Measurements from ENCODE around the gene GPR143. TPM values are rescaled to one million over a fixed set of nuclear protein-coding genes. Genes with fewer than 3 reads are reported as not detected.

Gene GPR143
- total RNA-seq, 2 experiments from 2014 or later: not detected

DNA sequence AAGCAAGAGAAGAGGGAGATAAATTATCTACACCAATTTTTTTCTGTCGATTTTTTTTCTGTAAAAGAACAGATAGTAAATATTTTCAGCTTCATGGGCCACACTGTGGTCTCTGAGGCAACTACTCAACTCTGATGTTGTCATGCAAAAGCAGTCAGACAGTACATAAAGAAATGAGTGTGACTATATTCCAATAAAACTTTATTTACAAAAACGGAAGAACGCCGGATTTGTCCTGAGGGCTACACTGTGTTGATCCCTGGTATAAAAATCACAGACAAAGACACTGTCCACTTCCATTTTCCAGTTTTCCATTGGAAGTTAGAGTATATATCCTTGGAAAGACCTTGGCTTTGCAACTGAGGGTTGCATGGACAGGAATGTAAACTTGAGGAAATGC, 18.0 kb downstream of the GPR143 start:
- POLR2A ChIA-PET: no interaction called here
- Histone ChIP-seq H3K9me2 (ENCODE audit: insufficient read depth, low read length) (no peaks in the 10 kb centered on the region), H4K20me1 (ENCODE audit: insufficient read depth, low read length) (no peaks in the 10 kb centered on the region), H3K79me2 (ENCODE audit: insufficient read depth, low read depth, low read length) (no peaks in the 10 kb centered on the region), H3K9me3 (ENCODE audit: low read length) (no peaks in the 10 kb centered on the region), H3K27ac (ENCODE audit: low read depth, low read length, poor library complexity, severe bottlenecking) (no peak overlapping the region), H3K4me3 (ENCODE audit: low read depth, low read length, poor library complexity, severe bottlenecking) (no peak overlapping the region), H3K4me2 (ENCODE audit: low read length) (no peak overlapping the region), H3K4me1 (ENCODE audit: insufficient read depth, low read length, poor library complexity, severe bottlenecking) (peaks cover 6% of the 10 kb centered on the region), H2AFZ (ENCODE audit: low read length) (no peak overlapping the region), H3K36me3 (ENCODE audit: insufficient read depth, low read length) (no peaks in the 10 kb centered on the region)
- BruUV-seq (replicated peaks): no TSS peak
- intact Hi-C loops (cut with micrococcal nuclease; ENCODE audit: unreplicated experiment): no loop called here
- no peak for DNase-seq (ENCODE audit: low spot score)
- CTCF ChIA-PET (ENCODE audit: unreplicated experiment): no interaction called here
- TF ChIP-seq, protein P1, sequence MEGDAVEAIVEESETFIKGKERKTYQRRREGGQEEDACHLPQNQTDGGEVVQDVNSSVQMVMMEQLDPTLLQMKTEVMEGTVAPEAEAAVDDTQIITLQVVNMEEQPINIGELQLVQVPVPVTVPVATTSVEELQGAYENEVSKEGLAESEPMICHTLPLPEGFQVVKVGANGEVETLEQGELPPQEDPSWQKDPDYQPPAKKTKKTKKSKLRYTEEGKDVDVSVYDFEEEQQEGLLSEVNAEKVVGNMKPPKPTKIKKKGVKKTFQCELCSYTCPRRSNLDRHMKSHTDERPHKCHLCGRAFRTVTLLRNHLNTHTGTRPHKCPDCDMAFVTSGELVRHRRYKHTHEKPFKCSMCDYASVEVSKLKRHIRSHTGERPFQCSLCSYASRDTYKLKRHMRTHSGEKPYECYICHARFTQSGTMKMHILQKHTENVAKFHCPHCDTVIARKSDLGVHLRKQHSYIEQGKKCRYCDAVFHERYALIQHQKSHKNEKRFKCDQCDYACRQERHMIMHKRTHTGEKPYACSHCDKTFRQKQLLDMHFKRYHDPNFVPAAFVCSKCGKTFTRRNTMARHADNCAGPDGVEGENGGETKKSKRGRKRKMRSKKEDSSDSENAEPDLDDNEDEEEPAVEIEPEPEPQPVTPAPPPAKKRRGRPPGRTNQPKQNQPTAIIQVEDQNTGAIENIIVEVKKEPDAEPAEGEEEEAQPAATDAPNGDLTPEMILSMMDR (conservative IDR thresholded peaks at IDR 0.05; ENCODE audit: low read length): no peak
- TF ChIP-seq EZH2phosphoT487 (IDR thresholded peaks at IDR 0.05; ENCODE audit: borderline replicate concordance, low read depth, low read length): no peak

DNA sequence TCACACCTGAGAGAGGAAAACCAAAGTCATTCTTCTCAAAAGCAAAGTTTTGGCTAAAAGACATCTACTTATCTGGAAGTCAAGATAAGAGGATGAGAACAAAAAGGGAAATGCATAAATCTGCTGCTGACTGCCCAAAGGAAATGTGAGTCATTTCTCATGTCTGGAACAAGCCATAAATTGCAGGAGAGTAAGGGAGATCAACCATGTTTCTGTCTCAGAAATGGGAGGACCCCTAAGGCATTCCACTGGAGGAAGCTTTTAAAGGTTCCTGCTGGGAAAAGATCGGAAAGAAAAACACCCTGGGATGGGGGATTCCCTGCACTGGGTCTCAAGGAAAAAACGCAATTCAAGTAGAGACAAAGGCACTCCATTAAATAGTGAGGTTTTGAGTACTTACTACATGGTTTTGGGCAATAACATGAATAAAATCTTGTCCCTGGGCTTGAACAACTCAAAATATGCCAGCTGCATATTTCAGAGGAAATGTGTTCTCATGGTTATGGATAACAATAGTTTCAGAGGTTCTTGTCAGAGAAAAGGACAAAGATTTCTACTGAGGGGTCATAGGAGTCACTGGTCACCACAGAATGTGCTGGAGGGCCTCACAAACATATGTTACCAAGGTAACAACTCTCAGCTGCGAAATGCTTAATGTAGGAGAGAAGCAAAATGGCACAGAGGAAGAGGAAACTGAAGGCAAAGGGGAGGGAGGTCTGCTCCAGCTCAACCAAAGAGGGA, 19.3 kb downstream of the GPR143 start:
- ChIA-PET POLR2A (interaction anchor here (0.5 to 0.7 kb wide), 2 partner anchors 236 to 657 kb away, joined by 4 to 7 read pairs; no protein-coding TSS in a partner anchor), CTCF (ENCODE audit: unreplicated experiment) (no interaction called here)
- no peak overlapping the region for H3K27ac ChIP-seq (ENCODE audit: low read depth, low read length, poor library complexity, severe bottlenecking)
- BruUV-seq (replicated peaks): no TSS peak
- H3K4me1 ChIP-seq (ENCODE audit: insufficient read depth, low read length, poor library complexity, severe bottlenecking): peaks cover 6% of the 10 kb centered on the region
- H3K4me2 ChIP-seq (ENCODE audit: low read length): no peak overlapping the region
- no peaks in the 10 kb centered on the region for H3K9me3 ChIP-seq (ENCODE audit: low read length)
- H3K9me2 ChIP-seq (ENCODE audit: insufficient read depth, low read length): no peaks in the 10 kb centered on the region
- TF ChIP-seq, protein P1 (conservative IDR thresholded peaks at IDR 0.05; ENCODE audit: low read length): no peak
- no peak for TF ChIP-seq EZH2phosphoT487 (IDR thresholded peaks at IDR 0.05; ENCODE audit: borderline replicate concordance, low read depth, low read length)
- no peaks in the 10 kb centered on the region for H3K79me2 ChIP-seq (ENCODE audit: insufficient read depth, low read depth, low read length)
- no peaks in the 10 kb centered on the region for H4K20me1 ChIP-seq (ENCODE audit: insufficient read depth, low read length)
- H2AFZ ChIP-seq (ENCODE audit: low read length): no peak overlapping the region; the same call in 1 of the 2 replicates
- intact Hi-C loops (cut with micrococcal nuclease; ENCODE audit: unreplicated experiment): no loop called here
- no peak for DNase-seq (ENCODE audit: low spot score)
- no peaks in the 10 kb centered on the region for H3K36me3 ChIP-seq (ENCODE audit: insufficient read depth, low read length)
- H3K4me3 ChIP-seq (ENCODE audit: low read depth, low read length, poor library complexity, severe bottlenecking): no peak overlapping the region

DNA sequence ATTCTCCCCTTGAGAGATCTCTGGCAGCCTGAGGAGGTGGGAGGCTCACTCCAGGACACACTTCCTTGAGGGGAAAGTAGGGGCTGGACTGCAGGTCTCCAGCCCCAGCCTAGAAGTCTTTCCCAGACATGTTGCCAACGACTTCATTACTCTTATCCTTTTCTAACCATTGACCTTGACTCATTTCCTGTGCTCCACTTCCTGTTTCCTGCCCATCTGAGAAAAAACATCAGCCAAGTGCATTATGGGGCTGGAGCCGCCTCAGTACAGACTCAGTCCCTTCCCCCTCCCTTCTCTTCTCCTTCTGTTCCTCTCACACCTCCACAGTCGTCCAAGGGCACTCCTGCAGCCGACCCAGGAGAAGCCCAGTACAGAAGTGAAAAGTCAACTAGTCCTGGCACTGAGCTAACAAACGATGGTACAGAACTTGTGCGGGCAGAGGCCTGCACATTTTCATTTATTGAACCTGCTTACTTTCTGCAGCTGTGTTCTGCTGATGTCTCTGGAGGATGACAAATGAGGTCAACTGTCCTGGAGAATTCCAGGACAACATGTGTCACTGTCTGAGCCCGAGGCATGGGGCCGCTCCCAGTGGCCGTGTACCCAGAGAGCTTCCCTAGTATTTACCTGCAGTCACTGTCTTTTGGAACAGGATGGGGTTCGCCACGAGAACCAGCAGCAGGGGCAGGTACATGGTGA, 20.1 kb downstream of the GPR143 start:
- intact Hi-C loops (cut with micrococcal nuclease; ENCODE audit: unreplicated experiment): no loop called here
- no TSS peak for BruUV-seq (replicated peaks)

More for the DNA sequence above, 20.1 kb downstream of the GPR143 start:
- Histone ChIP-seq H3K4me3 (ENCODE audit: low read depth, low read length, poor library complexity, severe bottlenecking) (no peak overlapping the region), H3K4me1 (ENCODE audit: insufficient read depth, low read length, poor library complexity, severe bottlenecking) (peaks cover 6% of the 10 kb centered on the region), H2AFZ (ENCODE audit: low read length) (peak overlapping the region; percentile 94; the same call in 1 of the 2 replicates), H3K9me2 (ENCODE audit: insufficient read depth, low read length) (no peaks in the 10 kb centered on the region), H3K4me2 (ENCODE audit: low read length) (no peak overlapping the region), H3K79me2 (ENCODE audit: insufficient read depth, low read depth, low read length) (no peaks in the 10 kb centered on the region), H3K27ac (ENCODE audit: low read depth, low read length, poor library complexity, severe bottlenecking) (no peak overlapping the region), H3K9me3 (ENCODE audit: low read length) (no peaks in the 10 kb centered on the region), H3K36me3 (ENCODE audit: insufficient read depth, low read length) (no peaks in the 10 kb centered on the region), H4K20me1 (ENCODE audit: insufficient read depth, low read length) (no peaks in the 10 kb centered on the region)
- TF ChIP-seq, protein P1 (conservative IDR thresholded peaks at IDR 0.05; ENCODE audit: low read length): no peak
- POLR2A ChIA-PET: interaction anchor here (0.5 kb wide), 1 partner anchor 656 kb away, joined by 4 read pairs; no protein-coding TSS in a partner anchor
- CTCF ChIA-PET (ENCODE audit: unreplicated experiment): no interaction called here
- peak; percentile 22 for DNase-seq (ENCODE audit: low spot score)
